ENCODE measurements around the gene PID1.

DNA sequence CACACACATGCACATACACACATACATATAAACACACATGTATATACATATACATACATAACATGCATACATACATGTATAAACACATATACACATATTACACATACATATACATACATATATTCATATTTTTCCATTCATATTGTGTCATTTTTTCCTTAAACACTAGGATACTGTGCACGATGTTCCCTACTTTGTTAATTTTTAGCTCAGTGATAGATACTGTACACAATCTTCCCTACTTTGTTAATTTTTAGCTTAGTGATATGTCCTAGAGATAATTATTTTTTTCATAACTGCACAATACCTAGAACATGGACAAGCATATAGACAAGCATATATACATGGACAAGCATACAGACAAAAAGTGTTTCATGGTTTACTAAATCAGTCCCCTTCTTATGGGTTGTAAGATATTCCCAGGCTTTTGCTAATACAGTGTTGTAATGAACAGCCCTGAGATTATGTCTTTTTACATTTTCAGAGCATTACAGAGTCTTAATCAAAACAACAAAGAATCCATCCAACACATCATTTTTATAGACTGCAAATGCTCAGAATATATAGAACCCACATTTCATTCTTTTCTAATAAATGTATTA, 75.6 kb downstream of the PID1 start:
- TF ChIP-seq CTCF (IDR thresholded peaks at IDR 0.05) (no peak), EP300 (IDR thresholded peaks at IDR 0.05) (no peak)
